SK-N-SH (cell line): ENCODE measurements around the gene FBXO42.

Experiments used
- CTCF ChIP-seq: fragments of 200-600 bp; sonication (generic); IDR thresholded peaks from 2 replicates; pipeline ENCODE4 v1.6.1; 2017; ENCODE audit warnings: antibody characterized with exemption, mild to moderate bottlenecking, moderate library complexity
- EP300 ChIP-seq, 2 experiments: IDR thresholded peaks; 2 replicates each; pipeline versions ENCODE4 v1.4.0 to v1.6.1; 2012; ENCODE audit warnings: borderline replicate concordance in 1 of 2, low read depth in 1 of 2, low read length in 1 of 2
- EZH2phosphoT487 ChIP-seq: fragments of 200-600 bp; sonication (generic); IDR thresholded peaks from 2 replicates; pipeline ENCODE4 v1.6.1; 2017; ENCODE audit warnings: low read depth, mixed run types, mild to moderate bottlenecking, antibody characterized with exemption, moderate library complexity, borderline replicate concordance
- FOXM1 ChIP-seq: IDR thresholded peaks from 2 replicates; pipeline ENCODE4 v1.4.0; 2012; ENCODE audit warnings: low read depth, mild to moderate bottlenecking
- GABPA ChIP-seq: IDR thresholded peaks from 2 replicates; pipeline ENCODE4 v1.4.0; 2012; ENCODE audit warnings: low read depth, mild to moderate bottlenecking
- MAX ChIP-seq: IDR thresholded peaks from 2 replicates; pipeline ENCODE4 v1.4.0; 2012; ENCODE audit warnings: low read depth
- NFIC ChIP-seq: IDR thresholded peaks from 2 replicates; pipeline ENCODE4 v1.4.0; 2012; ENCODE audit warnings: borderline replicate concordance
- PBX3 ChIP-seq: IDR thresholded peaks from 2 replicates; pipeline ENCODE4; 2012
- POLR2AphosphoS5 ChIP-seq: IDR thresholded peaks from 2 replicates; pipeline ENCODE4 v1.6.1; 2012; ENCODE audit warnings: low read depth, low read length
- RAD21 ChIP-seq: IDR thresholded peaks from 2 replicates; pipeline ENCODE4 v1.6.1; 2012; ENCODE audit warnings: mild to moderate bottlenecking, low read length
- REST ChIP-seq: IDR thresholded peaks from 2 replicates; pipeline ENCODE4 v1.6.1; 2012; ENCODE audit warnings: mild to moderate bottlenecking, low read depth, low read length, moderate library complexity
- SMC3 ChIP-seq: IDR thresholded peaks from 2 replicates; pipeline ENCODE4 v1.6.1; 2012; ENCODE audit warnings: low read depth, low read length, improper control_type of control experiment
- USF2 ChIP-seq: fragments of 150-350 bp; IDR thresholded peaks from 2 replicates; pipeline ENCODE4 v1.6.1; 2017; ENCODE audit warnings: antibody characterized with exemption, low read length, low read depth, borderline replicate concordance
- YY1 ChIP-seq: IDR thresholded peaks from 2 replicates; pipeline ENCODE4 v1.4.0; 2012; ENCODE audit warnings: low read depth, mild to moderate bottlenecking

GRCh38 chr1:16398371-16398953 lies 46.2 kb upstream of the FBXO42 start:
- TF ChIP-seq CTCF (no peak), FOXM1 (no peak), POLR2AphosphoS5 (no peak), YY1 (no peak), EZH2phosphoT487 (no peak), USF2 (no peak), SMC3 (no peak), EP300 (IDR thresholded peaks at IDR 0.05; ENCODE audit: borderline replicate concordance in 1 of 2, low read depth in 1 of 2, low read length in 1 of 2) (no peak), MAX (no peak), REST (no peak), RAD21 (no peak), GABPA (no peak), PBX3 (no peak), NFIC (no peak)
